GM10266 (cell line): ENCODE measurements around the gene LMO7.
A peak's percentile ranks its signal among the peaks of the same experiment; 100 is the strongest.
"Not testable (repeated sequence)": the region's sequence is repeated elsewhere in the genome, so short reads cannot be mapped to it uniquely, and the experiment has no call there.

Source experiments
- DNase-seq: peaks from one replicate; pipeline ENCODE4 v3.0.0; 2012; ENCODE audit errors: extremely low spot score
- TF ChIP-seq, protein P1 (sequence below): IDR thresholded peaks from 2 replicates; pipeline ENCODE4 v1.5.1; 2012; ENCODE audit warnings: mild to moderate bottlenecking, low read depth; ENCODE audit not compliant: control insufficient read depth, insufficient read depth; ENCODE audit errors: missing control alignments

The LMO7 gene

DNA sequence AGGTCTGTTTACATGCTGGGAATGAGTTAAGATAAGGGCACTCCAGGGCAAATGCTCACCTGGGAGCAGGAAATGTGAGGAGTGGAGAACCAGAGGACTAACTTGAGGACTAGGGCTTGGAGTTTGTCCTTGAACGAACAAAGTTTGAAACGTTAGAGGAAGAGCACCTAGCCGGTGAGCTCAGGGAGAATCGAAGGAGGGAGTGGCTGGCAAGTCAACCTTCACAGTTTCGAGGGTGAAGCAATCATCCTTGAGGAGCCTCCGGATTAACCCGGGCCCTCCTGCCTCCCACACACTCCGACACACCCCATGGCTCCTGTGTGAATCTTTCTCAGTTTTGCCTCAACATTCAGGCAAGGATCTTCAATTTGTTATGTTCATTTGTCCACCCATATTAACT, 58.6 kb downstream of the LMO7 start:
- DNase-seq: no peak
- TF ChIP-seq, protein P1, sequence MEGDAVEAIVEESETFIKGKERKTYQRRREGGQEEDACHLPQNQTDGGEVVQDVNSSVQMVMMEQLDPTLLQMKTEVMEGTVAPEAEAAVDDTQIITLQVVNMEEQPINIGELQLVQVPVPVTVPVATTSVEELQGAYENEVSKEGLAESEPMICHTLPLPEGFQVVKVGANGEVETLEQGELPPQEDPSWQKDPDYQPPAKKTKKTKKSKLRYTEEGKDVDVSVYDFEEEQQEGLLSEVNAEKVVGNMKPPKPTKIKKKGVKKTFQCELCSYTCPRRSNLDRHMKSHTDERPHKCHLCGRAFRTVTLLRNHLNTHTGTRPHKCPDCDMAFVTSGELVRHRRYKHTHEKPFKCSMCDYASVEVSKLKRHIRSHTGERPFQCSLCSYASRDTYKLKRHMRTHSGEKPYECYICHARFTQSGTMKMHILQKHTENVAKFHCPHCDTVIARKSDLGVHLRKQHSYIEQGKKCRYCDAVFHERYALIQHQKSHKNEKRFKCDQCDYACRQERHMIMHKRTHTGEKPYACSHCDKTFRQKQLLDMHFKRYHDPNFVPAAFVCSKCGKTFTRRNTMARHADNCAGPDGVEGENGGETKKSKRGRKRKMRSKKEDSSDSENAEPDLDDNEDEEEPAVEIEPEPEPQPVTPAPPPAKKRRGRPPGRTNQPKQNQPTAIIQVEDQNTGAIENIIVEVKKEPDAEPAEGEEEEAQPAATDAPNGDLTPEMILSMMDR: no peak

DNA sequence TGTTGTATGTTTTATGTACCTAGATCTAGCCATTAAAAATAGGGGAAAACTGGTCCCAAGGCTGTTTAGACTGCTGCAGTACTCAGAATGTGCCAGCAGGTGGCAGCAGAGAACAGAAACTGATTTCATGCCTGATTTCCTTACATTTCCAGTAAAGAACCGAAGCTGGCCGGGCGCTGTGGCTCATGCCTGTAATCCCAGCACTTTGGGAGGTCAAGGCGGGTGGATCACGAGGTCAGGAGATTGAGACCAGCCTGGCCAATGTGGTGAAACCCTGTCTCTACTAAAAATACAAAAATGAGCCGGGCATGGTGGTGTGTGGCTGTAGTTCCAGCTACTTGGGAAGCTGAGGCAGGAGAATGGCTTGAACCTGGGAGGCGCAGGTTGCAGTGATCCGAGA, 59.8 kb downstream of the LMO7 start:
- TF ChIP-seq, protein P1: peak; percentile 99
- DNase-seq: peak; percentile 54

DNA sequence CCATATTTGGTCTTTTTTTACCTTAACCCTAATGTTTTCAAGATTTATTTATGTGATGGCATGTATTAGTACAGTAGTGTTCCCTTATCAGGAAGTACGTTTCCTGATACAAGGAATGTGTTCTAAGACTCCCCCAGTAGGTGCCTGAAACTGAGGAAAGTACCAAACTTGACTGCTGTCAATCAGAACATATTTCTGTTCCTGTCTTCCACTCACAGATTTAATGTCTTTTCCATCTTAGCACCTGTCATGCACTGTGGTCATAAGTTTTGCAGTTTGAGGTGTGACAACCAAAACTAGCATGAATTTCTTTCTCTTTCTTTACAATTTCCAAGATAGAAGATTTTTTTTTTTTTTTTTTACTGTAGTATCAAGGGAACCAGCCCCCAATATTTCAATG, 62.9 kb downstream of the LMO7 start:
- no peak for DNase-seq
- TF ChIP-seq, protein P1: no peak

DNA sequence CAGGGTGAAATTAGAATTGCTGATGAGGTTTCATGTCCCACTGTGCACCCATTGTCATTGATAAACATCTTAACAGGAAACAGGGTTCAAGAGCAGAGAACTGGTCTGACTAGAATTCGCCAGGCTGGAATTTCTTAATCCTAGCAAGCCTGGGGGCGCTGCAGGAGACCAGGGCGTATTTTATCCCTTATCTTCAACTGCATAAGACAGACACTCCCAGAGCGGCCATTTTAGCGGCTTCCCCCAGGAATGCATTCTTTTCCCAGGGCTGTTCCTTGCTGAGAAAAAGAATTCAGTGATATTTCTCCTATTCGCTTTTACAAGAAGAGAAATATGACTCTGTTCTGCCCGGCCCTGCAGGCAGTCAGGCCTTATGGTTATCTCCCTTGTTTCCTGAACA, 63.6 kb downstream of the LMO7 start:
- not testable (repeated sequence) for DNase-seq

DNA sequence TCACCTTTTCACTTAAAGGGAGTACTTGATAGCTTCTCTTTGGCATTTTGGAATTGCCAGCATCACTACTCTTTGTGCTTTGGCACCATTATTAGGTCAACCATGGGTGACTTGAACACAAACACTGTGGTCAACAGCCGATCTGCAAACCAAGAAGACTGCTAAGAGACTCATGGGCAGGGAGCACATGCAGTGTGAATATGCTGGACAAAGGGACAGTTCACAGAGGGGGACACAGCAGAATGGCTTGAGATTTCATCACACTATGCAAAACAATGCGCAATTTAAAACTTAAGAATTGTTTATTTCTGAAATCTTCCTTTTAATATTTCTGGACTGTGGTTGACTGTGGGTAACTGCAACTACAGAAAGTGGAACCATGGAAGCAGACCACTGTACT, 64.4 kb downstream of the LMO7 start:
- DNase-seq: no peak
- TF ChIP-seq, protein P1: no peak

DNA sequence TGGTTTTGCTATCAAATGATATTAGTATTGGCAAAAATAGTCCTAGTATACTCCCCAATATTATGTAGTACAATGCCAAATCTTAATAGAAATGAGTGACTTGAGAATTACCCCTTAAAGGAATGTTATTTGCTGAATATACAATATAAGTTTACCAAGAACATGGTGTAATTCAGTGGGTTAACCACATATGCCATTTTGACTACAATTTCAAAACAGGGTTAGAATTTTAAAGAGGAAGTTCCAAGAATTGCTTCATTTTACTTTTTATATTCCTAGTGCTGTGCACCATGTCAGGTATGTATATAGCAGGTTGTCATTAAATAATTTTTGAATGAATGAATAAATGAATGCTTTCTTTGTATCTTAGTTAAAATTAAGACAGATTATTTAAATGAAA, 66.3 kb downstream of the LMO7 start:
- TF ChIP-seq, protein P1: no peak

DNA sequence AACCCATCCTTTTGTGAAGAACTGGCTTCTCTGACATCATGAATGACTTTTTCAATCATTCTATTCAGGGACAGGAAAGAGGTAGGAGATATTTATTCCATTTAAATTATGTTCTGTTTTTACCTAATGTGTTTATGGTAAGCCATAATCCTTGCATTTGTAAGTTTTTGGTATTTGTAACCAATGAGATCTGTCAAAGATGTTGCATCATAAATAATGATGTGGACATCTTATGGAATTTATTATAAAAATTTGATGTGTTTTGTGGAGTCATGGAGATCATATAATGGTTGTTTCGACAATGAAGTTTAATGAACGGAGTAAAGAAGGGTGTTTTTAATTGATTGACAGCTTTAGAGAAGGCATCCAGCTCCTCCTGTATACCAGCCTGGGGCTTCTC, 67.6 kb downstream of the LMO7 start:
- TF ChIP-seq, protein P1: no peak
- no peak for DNase-seq

More for the DNA sequence above, 66.3 kb downstream of the LMO7 start:
- no peak for DNase-seq

DNA sequence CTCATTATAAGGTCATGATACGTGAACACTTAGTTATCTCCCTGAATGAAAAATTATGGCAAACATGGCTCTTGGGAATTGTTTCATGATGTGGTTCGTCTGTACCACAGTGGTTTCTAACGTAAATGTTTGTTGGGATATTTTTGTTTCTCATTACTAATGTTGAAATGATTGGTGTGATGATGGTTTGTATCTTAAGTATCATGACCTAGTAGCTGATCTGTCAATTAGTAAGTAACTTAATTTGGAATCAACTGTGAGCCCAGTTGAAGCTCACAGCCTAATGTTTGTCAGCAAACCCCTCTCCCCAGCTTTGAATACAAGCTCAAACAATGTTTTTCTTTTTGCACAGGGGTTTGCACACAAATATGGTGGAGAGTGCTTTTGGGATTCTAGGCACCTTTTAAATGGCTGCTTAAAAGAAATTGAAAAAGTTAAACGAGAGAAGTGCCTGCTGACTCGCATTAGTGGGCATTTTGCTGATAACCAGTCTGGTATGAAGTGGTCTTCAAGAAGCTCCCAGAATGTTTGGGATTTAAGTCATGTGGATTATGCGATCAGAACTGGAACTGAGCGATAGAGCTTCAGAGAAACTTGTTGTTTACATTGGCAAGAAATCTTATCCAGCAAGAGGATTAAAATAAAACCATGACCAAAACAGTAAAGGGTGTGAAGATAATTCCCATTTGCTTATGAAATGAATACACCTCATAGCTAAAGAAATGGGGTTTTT, 68.2 kb downstream of the LMO7 start:
- DNase-seq: no peak
- TF ChIP-seq, protein P1: no peak
